Testis (tissue), 3 donors: Measurements from ENCODE around the gene TRPM4. TPM values are rescaled to one million over a fixed set of nuclear protein-coding genes. Genes with fewer than 3 reads are reported as not detected.

Source experiments
- polyA plus RNA-seq: library from polyadenylated mRNA; stranded (reverse); fragments of 350-450 nt; fragmentation: Illumina TruSeq; extraction: RNeasy Lipid Tissue Mini Kit (QIAGEN cat#74804); gene quantifications from one replicate; pipeline ENCODE4 v1.2.3, GENCODE V29; 2014; ENCODE audit warnings: low read depth, low replicate concordance; ENCODE audit not compliant: insufficient read depth
- total RNA-seq, 2 donors: library from RNA; depleted of rRNA; stranded (reverse); fragments of >200 nt; gene quantifications; one replicate each; pipeline ENCODE4 v1.2.3, GENCODE V29; 2016

TRPM4 gene
- total and polyA plus RNA-seq, 3 donors from 2014 or later: 16.0 to 45.7 (median 30.5) TPM

Other genes with a start within 250 kb of the TRPM4 start
- gene DHDH, start 224.1 kb upstream of the TRPM4 start, total RNA-seq: 1 to 10 TPM; 2.3 to 2.4 TPM
- 3.1 TPM for gene DHDH, start 224.1 kb upstream of the TRPM4 start, polyA plus RNA-seq
- gene BAX, start 202.9 kb upstream of the TRPM4 start, total RNA-seq: 10 to 100 TPM; 50.1 to 52.1 TPM
- gene BAX, start 202.9 kb upstream of the TRPM4 start, polyA plus RNA-seq: 48.7 TPM
- gene FTL, start 192.5 kb upstream of the TRPM4 start, total RNA-seq: 100 to 1,000 TPM; 746 to 935 TPM
- gene FTL, start 192.5 kb upstream of the TRPM4 start, polyA plus RNA-seq: 1,424 TPM
- gene GYS1, start 164.5 kb upstream of the TRPM4 start, total RNA-seq: 10 to 100 TPM; 21.1 to 23.6 TPM
- gene GYS1, start 164.5 kb upstream of the TRPM4 start, polyA plus RNA-seq: 13.8 TPM
- 100 to 1,000 TPM; 299 to 395 TPM for gene RUVBL2, start 163.9 kb upstream of the TRPM4 start, total RNA-seq
- gene RUVBL2, start 163.9 kb upstream of the TRPM4 start, polyA plus RNA-seq: 528 TPM
- 10 to 100 TPM in 1 of 2 donors, 1 to 10 TPM in 1; 5.5 to 13.9 TPM for gene LHB, start 140.7 kb upstream of the TRPM4 start, total RNA-seq
- 4.4 TPM for gene LHB, start 140.7 kb upstream of the TRPM4 start, polyA plus RNA-seq
- gene CGB3, start 133.5 kb upstream of the TRPM4 start, total RNA-seq: not detected
- not detected for gene CGB3, start 133.5 kb upstream of the TRPM4 start, polyA plus RNA-seq
- 1 to 10 TPM in 1 of 2 donors, under 1 TPM in 1; 0.99 to 3.6 TPM for gene CGB2, start 125.9 kb upstream of the TRPM4 start, total RNA-seq
- 2.5 TPM for gene CGB2, start 125.9 kb upstream of the TRPM4 start, polyA plus RNA-seq
- 1 to 10 TPM; 2.3 to 2.9 TPM for gene CGB1, start 120.9 kb upstream of the TRPM4 start, total RNA-seq
- not detected for gene CGB1, start 120.9 kb upstream of the TRPM4 start, polyA plus RNA-seq
- 1 to 10 TPM in 1 of 2 donors, not detected in 1; 2.4 TPM for gene CGB5, start 113.9 kb upstream of the TRPM4 start, total RNA-seq
- not detected for gene CGB5, start 113.9 kb upstream of the TRPM4 start, polyA plus RNA-seq
- gene CGB8, start 108.7 kb upstream of the TRPM4 start, total RNA-seq: under 1 TPM in 1 of 2 donors, not detected in 1; 0.43 TPM
- not detected for gene CGB8, start 108.7 kb upstream of the TRPM4 start, polyA plus RNA-seq
- gene CGB7, start 100.0 kb upstream of the TRPM4 start, total RNA-seq: 1 to 10 TPM; 3.0 to 3.8 TPM
- gene CGB7, start 100.0 kb upstream of the TRPM4 start, polyA plus RNA-seq: 1.7 TPM
- gene NTF4, start 93.0 kb upstream of the TRPM4 start, total RNA-seq: under 1 TPM; 0.31 to 0.55 TPM
- 0.49 TPM for gene NTF4, start 93.0 kb upstream of the TRPM4 start, polyA plus RNA-seq
- under 1 TPM; 0.25 to 0.39 TPM for gene KCNA7, start 85.1 kb upstream of the TRPM4 start, total RNA-seq
- gene KCNA7, start 85.1 kb upstream of the TRPM4 start, polyA plus RNA-seq: 0.16 TPM
- 100 to 1,000 TPM; 422 to 484 TPM for gene SNRNP70, start 72.3 kb upstream of the TRPM4 start, total RNA-seq
- gene SNRNP70, start 72.3 kb upstream of the TRPM4 start, polyA plus RNA-seq: 184 TPM
- 10 to 100 TPM; 57.6 to 66.2 TPM for gene LIN7B, start 43.4 kb upstream of the TRPM4 start, total RNA-seq
- gene LIN7B, start 43.4 kb upstream of the TRPM4 start, polyA plus RNA-seq: 22.4 TPM
- gene C19orf73, start 38.6 kb upstream of the TRPM4 start, total RNA-seq: 1 to 10 TPM; 4.0 to 8.5 TPM
- gene C19orf73, start 38.6 kb upstream of the TRPM4 start, polyA plus RNA-seq: 1.5 TPM
- gene PPFIA3, start 38.2 kb upstream of the TRPM4 start, total RNA-seq: 10 to 100 TPM in 1 of 2 donors, 1 to 10 TPM in 1; 9.2 to 13.1 TPM
- 8.8 TPM for gene PPFIA3, start 38.2 kb upstream of the TRPM4 start, polyA plus RNA-seq
- gene HRC, start 2.4 kb upstream of the TRPM4 start, total RNA-seq: 1 to 10 TPM; 1.8 to 5.4 TPM
- 4.1 TPM for gene HRC, start 2.4 kb upstream of the TRPM4 start, polyA plus RNA-seq
- gene SLC6A16, start 167.4 kb downstream of the TRPM4 start, total RNA-seq: 10 to 100 TPM; 47.0 to 51.9 TPM
- 311 TPM for gene SLC6A16, start 167.4 kb downstream of the TRPM4 start, polyA plus RNA-seq
- gene CD37, start 177.6 kb downstream of the TRPM4 start, total RNA-seq: 10 to 100 TPM; 12.6 to 16.2 TPM
- 23.2 TPM for gene CD37, start 177.6 kb downstream of the TRPM4 start, polyA plus RNA-seq
- gene TEAD2, start 204.6 kb downstream of the TRPM4 start, total RNA-seq: 10 to 100 TPM; 12.6 to 20.8 TPM
- gene TEAD2, start 204.6 kb downstream of the TRPM4 start, polyA plus RNA-seq: 29.6 TPM
- 100 to 1,000 TPM; 145 to 190 TPM for gene DKKL1, start 206.1 kb downstream of the TRPM4 start, total RNA-seq
- gene DKKL1, start 206.1 kb downstream of the TRPM4 start, polyA plus RNA-seq: 487 TPM
- 100 to 1,000 TPM in 1 of 2 donors, 10 to 100 TPM in 1; 72.8 to 102 TPM for gene KASH5, start 230.5 kb downstream of the TRPM4 start, total RNA-seq
- gene KASH5, start 230.5 kb downstream of the TRPM4 start, polyA plus RNA-seq: 121 TPM